Suprapubic skin (tissue), 4 donors: ENCODE measurements around the gene MCTP1.

ENCODE experiments used
- EP300 ChIP-seq: sonication (generic); formaldehyde crosslinking; IDR thresholded peaks from one replicate; pipeline ENCODE4 v1.6.1; 2017; ENCODE audit warnings: antibody characterized with exemption
- POLR2A ChIP-seq, 2 donors: fragments of 450-650 bp; IDR thresholded peaks; one replicate each; pipeline ENCODE4 v1.6.1; 2017; ENCODE audit warnings: antibody characterized with exemption in 2 of 2, mild to moderate bottlenecking in 2 of 2, moderate library complexity in 2 of 2
- POLR2AphosphoS5 ChIP-seq, 3 donors: sonication (generic); formaldehyde crosslinking; IDR thresholded peaks; one replicate each; pipeline ENCODE4 v1.6.1; 2017; ENCODE audit warnings: antibody characterized with exemption in 3 of 3
- TF ChIP-seq, protein P1 (sequence below), 2 donors: fragments of 200-600 bp in 1 of 2; fragments of 450-650 bp in 1 of 2; sonication (generic) in 1 of 2; IDR thresholded peaks; one replicate each; pipeline ENCODE4 v1.5.1; 2016 to 2019; ENCODE audit warnings: antibody characterized with exemption in 2 of 2, mild to moderate bottlenecking in 1 of 2, moderate library complexity in 1 of 2

- TF ChIP-seq, protein P1, sequence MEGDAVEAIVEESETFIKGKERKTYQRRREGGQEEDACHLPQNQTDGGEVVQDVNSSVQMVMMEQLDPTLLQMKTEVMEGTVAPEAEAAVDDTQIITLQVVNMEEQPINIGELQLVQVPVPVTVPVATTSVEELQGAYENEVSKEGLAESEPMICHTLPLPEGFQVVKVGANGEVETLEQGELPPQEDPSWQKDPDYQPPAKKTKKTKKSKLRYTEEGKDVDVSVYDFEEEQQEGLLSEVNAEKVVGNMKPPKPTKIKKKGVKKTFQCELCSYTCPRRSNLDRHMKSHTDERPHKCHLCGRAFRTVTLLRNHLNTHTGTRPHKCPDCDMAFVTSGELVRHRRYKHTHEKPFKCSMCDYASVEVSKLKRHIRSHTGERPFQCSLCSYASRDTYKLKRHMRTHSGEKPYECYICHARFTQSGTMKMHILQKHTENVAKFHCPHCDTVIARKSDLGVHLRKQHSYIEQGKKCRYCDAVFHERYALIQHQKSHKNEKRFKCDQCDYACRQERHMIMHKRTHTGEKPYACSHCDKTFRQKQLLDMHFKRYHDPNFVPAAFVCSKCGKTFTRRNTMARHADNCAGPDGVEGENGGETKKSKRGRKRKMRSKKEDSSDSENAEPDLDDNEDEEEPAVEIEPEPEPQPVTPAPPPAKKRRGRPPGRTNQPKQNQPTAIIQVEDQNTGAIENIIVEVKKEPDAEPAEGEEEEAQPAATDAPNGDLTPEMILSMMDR (IDR thresholded peaks at IDR 0.05) = no peak
- no peak for TF ChIP-seq POLR2A (IDR thresholded peaks at IDR 0.05)
- TF ChIP-seq EP300 = no peak
- no peak for TF ChIP-seq POLR2AphosphoS5 (IDR thresholded peaks at IDR 0.05)
These were observed 120.0 kb downstream of the MCTP1 start for GRCh38 chr5:95164861-95165260.
